ENCODE results near the gene PASK. TPM values are rescaled to one million over a fixed set of nuclear protein-coding genes. Genes with fewer than 3 reads are reported as not detected.

The PASK gene
- total and polyA plus RNA-seq, 9 of the 15 experiments (the other 6 are each of a cell fraction or from before 2014, with no cell fraction given): 1.5 to 30.3 (median 9.9) TPM

- no peak for TF ChIP-seq THAP12 (CRISPR knock-in tag; IDR thresholded peaks at IDR 0.05)
- no peak for TF ChIP-seq PHB2 (IDR thresholded peaks at IDR 0.05; ENCODE audit: low read depth)
- no peak for TF ChIP-seq ZNF57 (CRISPR knock-in tag; IDR thresholded peaks at IDR 0.05)
- TF ChIP-seq, protein P1, sequence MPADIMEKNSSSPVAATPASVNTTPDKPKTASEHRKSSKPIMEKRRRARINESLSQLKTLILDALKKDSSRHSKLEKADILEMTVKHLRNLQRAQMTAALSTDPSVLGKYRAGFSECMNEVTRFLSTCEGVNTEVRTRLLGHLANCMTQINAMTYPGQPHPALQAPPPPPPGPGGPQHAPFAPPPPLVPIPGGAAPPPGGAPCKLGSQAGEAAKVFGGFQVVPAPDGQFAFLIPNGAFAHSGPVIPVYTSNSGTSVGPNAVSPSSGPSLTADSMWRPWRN (IDR thresholded peaks at IDR 0.05; ENCODE audit: low read depth): no peak
- TF ChIP-seq CCAR2 (IDR thresholded peaks at IDR 0.05; ENCODE audit: low read depth, low read length): no peak
- TF ChIP-seq ZNF282 (CRISPR knock-in tag; IDR thresholded peaks at IDR 0.05): no peak
These were observed 25.3 kb downstream of the PASK start (continued) for GRCh38 chr2:241123816-241124536.

DNA sequence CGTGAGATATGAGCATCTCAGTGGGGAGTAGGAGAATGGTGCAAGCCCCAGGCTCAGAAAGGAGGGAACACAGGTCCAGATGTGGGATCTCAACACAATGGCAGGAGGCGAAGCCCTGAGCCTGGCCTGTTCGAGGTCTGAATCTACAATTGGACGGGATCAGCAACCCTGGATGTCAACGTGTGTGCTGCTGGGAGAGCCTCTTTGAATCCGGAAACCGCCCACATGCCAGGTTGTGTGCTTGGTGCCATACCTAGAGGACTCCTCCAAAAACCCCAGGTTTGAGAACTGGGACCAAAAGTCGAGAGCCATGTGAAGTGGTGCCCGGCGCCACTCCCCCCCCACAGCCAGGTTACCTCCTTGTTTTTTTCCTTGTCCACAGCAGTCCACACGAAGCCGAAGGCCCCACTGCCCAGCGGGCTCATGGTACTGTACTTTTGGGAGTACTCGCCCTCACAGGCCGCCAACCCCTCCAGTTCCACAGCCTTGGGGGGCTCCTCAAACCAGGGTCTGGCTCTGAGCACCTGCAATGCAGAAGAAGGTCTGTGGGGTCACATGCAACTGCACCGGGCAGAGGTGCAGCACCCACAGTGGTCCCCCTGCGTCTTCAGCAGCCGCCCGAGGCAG is 26.8 kb downstream of the PASK start:
- peaks cover 19% of the 10 kb centered on the region; the same call in 1 of the 3 replicates for H3K36me3 ChIP-seq (ENCODE audit: control insufficient read depth, insufficient read depth, low read length)
- FAIRE-seq: no peak
- intact Hi-C loops (cut with micrococcal nuclease): no loop called here
- H3K4me2 ChIP-seq (ENCODE audit: insufficient read depth, low read length): no peak overlapping the region
- H3K9me1 ChIP-seq (ENCODE audit: control insufficient read depth, insufficient read depth, low read length): no peaks in the 10 kb centered on the region
- H3K4me3 ChIP-seq: no peak overlapping the region
- DNase-seq (ENCODE audit: extremely low read depth in 1 of 4, low spot score in 3 of 4): no peak
- in situ Hi-C loops (cut with MboI): no loop called here
- CTCF ChIA-PET (ENCODE audit: low intra/inter-chr PET ratio): no interaction called here
- no peaks in the 10 kb centered on the region; a peak in 1 of 5 replicates for H3K4me1 ChIP-seq (replicated peaks in 1 of 2; ENCODE audit: control insufficient read depth in 2 of 2, insufficient read depth in 2 of 2, low read length in 2 of 2)
- POLR2A ChIA-PET: no interaction called here
- H2AFZ ChIP-seq (ENCODE audit: low read depth, low read length): no peak overlapping the region
- H4K20me1 ChIP-seq (replicated peaks; ENCODE audit: control insufficient read depth, insufficient read depth, low read length): no peaks in the 10 kb centered on the region
- no peak overlapping the region for H3K9ac ChIP-seq (ENCODE audit: insufficient read depth in 1 of 2, low read depth in 2 of 2, low read length in 2 of 2)
- WGBS (ENCODE audit: insufficient coverage, low coverage, missing lambda C conversion rate): 96% methylated on average over 8 of the region's 19 CpGs
- H3K27me3 ChIP-seq (ENCODE audit: control insufficient read depth in 2 of 2, insufficient read depth in 2 of 2, low read length in 2 of 2): no peaks in the 10 kb centered on the region
- no peaks in the 10 kb centered on the region for H3K9me3 ChIP-seq (replicated peaks; ENCODE audit: control insufficient read depth, insufficient read depth, low read depth, low read length)
- H3K27ac ChIP-seq (ENCODE audit: extremely low read depth, low read depth, low read length): no peak overlapping the region
- BruUV-seq (replicated peaks): no TSS peak
- no peak for ATAC-seq
- H3K79me2 ChIP-seq (ENCODE audit: control insufficient read depth, insufficient read depth, low read length): no peaks in the 10 kb centered on the region
- no peak for TF ChIP-seq SP2 (IDR thresholded peaks at IDR 0.05; ENCODE audit: extremely low read depth, low read depth, low read length, poor library complexity, severe bottlenecking)
- TF ChIP-seq ZNF354B (CRISPR knock-in tag; IDR thresholded peaks at IDR 0.05): no peak
- no peak for TF ChIP-seq GTF2A2 (tag; IDR thresholded peaks at IDR 0.05)
- no peak for TF ChIP-seq EP400 (IDR thresholded peaks at IDR 0.05)
- TF ChIP-seq, protein P2, sequence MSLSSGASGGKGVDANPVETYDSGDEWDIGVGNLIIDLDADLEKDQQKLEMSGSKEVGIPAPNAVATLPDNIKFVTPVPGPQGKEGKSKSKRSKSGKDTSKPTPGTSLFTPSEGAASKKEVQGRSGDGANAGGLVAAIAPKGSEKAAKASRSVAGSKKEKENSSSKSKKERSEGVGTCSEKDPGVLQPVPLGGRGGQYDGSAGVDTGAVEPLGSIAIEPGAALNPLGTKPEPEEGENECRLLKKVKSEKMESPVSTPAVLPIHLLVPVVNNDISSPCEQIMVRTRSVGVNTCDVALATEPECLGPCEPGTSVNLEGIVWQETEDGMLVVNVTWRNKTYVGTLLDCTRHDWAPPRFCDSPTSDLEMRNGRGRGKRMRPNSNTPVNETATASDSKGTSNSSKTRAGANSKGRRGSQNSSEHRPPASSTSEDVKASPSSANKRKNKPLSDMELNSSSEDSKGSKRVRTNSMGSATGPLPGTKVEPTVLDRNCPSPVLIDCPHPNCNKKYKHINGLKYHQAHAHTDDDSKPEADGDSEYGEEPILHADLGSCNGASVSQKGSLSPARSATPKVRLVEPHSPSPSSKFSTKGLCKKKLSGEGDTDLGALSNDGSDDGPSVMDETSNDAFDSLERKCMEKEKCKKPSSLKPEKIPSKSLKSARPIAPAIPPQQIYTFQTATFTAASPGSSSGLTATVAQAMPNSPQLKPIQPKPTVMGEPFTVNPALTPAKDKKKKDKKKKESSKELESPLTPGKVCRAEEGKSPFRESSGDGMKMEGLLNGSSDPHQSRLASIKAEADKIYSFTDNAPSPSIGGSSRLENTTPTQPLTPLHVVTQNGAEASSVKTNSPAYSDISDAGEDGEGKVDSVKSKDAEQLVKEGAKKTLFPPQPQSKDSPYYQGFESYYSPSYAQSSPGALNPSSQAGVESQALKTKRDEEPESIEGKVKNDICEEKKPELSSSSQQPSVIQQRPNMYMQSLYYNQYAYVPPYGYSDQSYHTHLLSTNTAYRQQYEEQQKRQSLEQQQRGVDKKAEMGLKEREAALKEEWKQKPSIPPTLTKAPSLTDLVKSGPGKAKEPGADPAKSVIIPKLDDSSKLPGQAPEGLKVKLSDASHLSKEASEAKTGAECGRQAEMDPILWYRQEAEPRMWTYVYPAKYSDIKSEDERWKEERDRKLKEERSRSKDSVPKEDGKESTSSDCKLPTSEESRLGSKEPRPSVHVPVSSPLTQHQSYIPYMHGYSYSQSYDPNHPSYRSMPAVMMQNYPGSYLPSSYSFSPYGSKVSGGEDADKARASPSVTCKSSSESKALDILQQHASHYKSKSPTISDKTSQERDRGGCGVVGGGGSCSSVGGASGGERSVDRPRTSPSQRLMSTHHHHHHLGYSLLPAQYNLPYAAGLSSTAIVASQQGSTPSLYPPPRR (CRISPR knock-in tag; IDR thresholded peaks at IDR 0.05; ENCODE audit: borderline replicate concordance): no peak
- TF ChIP-seq NR1H2 (CRISPR knock-in tag; IDR thresholded peaks at IDR 0.05): no peak
